ENCODE measurements around the gene KLK3. TPM values are rescaled to one million over a fixed set of nuclear protein-coding genes. Genes with fewer than 3 reads are reported as not detected.

The KLK3 gene
- total RNA-seq, 1 donor, result not detected

DNA sequence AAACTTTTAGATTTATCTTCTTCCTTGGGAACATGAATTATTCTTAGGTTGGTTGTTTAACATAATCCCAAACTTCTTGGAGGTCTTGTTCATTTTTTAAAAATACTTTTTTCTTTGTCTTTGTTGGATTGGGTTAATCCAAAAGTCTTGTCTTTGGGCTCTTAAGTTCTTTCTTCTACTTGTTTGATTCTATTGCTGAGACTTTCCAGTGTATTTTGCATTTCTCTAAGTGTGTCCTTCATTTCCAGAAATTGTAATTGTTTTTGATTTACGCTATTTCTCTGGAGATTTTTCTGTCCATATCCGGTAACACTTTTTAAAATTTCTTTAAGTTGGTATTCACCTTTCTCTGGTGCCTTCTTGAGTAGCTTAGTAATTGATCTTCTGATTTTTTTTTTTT lies 11.5 kb upstream of the KLK3 start:
- no peak overlapping the region for H3K4me3 ChIP-seq (ENCODE audit: low read depth, low read length)
- DNase-seq (ENCODE audit: low read depth), result no peak
- TF ChIP-seq, protein P1, sequence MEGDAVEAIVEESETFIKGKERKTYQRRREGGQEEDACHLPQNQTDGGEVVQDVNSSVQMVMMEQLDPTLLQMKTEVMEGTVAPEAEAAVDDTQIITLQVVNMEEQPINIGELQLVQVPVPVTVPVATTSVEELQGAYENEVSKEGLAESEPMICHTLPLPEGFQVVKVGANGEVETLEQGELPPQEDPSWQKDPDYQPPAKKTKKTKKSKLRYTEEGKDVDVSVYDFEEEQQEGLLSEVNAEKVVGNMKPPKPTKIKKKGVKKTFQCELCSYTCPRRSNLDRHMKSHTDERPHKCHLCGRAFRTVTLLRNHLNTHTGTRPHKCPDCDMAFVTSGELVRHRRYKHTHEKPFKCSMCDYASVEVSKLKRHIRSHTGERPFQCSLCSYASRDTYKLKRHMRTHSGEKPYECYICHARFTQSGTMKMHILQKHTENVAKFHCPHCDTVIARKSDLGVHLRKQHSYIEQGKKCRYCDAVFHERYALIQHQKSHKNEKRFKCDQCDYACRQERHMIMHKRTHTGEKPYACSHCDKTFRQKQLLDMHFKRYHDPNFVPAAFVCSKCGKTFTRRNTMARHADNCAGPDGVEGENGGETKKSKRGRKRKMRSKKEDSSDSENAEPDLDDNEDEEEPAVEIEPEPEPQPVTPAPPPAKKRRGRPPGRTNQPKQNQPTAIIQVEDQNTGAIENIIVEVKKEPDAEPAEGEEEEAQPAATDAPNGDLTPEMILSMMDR (IDR thresholded peaks at IDR 0.05; ENCODE audit: insufficient read depth, low read length), result no peak

DNA sequence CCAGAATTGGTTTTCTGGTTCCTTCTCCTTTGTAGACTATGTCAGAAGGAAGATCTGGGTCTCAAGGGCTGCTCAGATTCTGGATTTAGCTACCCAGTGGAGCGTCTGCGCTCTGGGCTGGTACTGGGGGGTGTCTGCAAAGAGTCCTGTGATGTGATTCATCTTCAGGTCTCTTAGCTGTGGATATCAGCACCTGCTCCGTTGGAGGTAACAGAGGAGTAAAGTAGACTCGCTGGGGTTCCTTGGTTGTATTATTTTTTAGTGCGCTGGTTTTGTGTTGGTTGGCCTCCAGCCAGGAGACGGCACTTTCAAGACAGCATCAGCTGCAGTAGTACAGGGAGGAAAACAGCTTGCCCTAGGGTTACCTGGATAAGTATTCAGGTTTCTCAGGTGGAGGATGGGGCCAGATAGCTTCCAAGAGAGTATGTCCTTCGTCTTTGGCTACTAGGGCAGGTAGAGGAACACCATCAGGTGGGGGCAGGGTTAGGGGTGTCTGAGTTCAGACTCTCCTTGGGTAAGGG lies 11.0 kb upstream of the KLK3 start:
- no peak for DNase-seq (ENCODE audit: low read depth)
- TF ChIP-seq, protein P1 (IDR thresholded peaks at IDR 0.05; ENCODE audit: insufficient read depth, low read length), result no peak
- no peak overlapping the region for H3K4me3 ChIP-seq (ENCODE audit: low read depth, low read length)

DNA sequence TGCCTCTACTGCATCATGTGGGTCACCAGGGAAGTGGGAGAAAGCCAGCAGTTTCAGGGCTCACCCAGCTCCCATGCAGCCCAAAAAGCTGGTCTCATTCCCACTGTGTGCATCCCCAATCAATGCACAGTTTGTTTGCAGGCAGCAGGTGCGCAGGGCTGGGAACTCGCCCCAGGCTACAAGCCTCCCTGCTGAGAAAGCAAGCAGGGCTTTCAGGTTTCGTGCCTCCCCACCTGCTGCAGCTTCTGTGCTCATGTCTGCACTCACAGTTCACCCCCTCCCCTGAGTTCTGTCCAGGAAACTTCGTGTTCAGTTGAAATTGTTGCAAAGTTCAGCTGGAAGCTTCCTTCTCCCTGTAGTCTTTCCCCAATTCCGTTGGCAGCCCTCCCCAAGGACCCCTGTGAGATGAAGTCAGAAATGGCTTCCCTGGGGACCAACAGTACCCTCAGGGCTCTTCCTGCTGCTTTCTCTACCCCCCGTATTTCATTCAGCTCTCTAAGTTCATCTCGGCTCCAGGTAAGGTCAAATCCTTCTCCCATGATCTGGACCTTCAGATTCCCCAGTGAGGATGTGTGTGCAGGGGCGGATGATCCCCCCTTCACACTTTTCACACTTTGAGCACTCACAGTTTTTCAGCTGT lies 10.3 kb upstream of the KLK3 start:
- no peak for DNase-seq (ENCODE audit: low read depth)
- TF ChIP-seq, protein P1 (IDR thresholded peaks at IDR 0.05; ENCODE audit: insufficient read depth, low read length), result no peak
- H3K4me3 ChIP-seq (ENCODE audit: low read depth, low read length), result no peak overlapping the region

DNA sequence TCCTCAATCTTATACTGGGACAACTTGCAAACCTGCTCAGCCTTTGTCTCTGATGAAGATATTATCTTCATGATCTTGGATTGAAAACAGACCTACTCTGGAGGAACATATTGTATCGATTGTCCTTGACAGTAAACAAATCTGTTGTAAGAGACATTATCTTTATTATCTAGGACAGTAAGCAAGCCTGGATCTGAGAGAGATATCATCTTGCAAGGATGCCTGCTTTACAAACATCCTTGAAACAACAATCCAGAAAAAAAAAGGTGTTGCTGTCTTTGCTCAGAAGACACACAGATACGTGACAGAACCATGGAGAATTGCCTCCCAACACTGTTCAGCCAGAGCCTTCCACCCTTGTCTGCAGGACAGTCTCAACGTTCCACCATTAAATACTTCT lies 4.0 kb upstream of the KLK3 start:
- TF ChIP-seq, protein P1 (IDR thresholded peaks at IDR 0.05; ENCODE audit: insufficient read depth, low read length), result no peak
- DNase-seq (ENCODE audit: low read depth), result no peak
- H3K4me3 ChIP-seq (ENCODE audit: low read depth, low read length), result no peak overlapping the region

DNA sequence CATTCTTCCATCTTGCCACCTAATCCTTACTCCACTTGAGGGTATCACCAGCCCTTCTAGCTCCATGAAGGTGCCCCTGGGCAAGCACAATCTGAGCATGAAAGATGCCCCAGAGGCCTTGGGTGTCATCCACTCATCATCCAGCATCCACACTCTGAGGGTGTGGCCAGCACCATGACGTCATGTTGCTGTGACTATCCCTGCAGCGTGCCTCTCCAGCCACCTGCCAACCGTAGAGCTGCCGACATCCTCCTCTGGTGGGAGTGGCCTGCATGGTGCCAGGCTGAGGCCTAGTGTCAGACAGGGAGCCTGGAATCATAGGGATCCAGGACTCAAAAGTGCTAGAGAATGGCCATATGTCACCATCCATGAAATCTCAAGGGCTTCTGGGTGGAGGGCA lies 3.1 kb upstream of the KLK3 start:
- TF ChIP-seq, protein P1 (IDR thresholded peaks at IDR 0.05; ENCODE audit: insufficient read depth, low read length), result no peak
- H3K4me3 ChIP-seq (ENCODE audit: low read depth, low read length), result no peak overlapping the region
- no peak for DNase-seq (ENCODE audit: low read depth)

DNA sequence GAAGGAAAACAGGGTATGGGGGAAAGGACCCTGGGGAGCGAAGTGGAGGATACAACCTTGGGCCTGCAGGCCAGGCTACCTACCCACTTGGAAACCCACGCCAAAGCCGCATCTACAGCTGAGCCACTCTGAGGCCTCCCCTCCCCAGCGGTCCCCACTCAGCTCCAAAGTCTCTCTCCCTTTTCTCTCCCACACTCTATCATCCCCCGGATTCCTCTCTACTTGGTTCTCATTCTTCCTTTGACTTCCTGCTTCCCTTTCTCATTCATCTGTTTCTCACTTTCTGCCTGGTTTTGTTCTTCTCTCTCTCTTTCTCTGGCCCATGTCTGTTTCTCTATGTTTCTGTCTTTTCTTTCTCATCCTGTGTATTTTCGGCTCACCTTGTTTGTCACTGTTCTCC lies 2.7 kb downstream of the KLK3 start:
- TF ChIP-seq, protein P1 (IDR thresholded peaks at IDR 0.05; ENCODE audit: insufficient read depth, low read length), result no peak
- no peak for DNase-seq (ENCODE audit: low read depth)
- H3K4me3 ChIP-seq (ENCODE audit: low read depth, low read length), result no peak overlapping the region

DNA sequence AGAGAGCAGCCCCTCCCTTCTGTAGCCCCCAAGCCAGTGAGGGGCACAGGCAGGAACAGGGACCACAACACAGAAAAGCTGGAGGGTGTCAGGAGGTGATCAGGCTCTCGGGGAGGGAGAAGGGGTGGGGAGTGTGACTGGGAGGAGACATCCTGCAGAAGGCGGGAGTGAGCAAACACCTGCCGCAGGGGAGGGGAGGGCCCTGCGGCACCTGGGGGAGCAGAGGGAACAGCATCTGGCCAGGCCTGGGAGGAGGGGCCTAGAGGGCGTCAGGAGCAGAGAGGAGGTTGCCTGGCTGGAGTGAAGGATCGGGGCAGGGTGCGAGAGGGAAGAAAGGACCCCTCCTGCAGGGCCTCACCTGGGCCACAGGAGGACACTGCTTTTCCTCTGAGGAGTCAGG lies 4.2 kb downstream of the KLK3 start:
- DNase-seq (ENCODE audit: low read depth), result no peak
- TF ChIP-seq, protein P1 (IDR thresholded peaks at IDR 0.05; ENCODE audit: insufficient read depth, low read length), result no peak
- no peak overlapping the region for H3K4me3 ChIP-seq (ENCODE audit: low read depth, low read length)

All from fibroblast of the aortic adventitia (primary cell).